Omental fat pad (tissue), 4 donors: Measurements from ENCODE around the gene ASIC3. TPM values are rescaled to one million over a fixed set of nuclear protein-coding genes. Genes with fewer than 3 reads are reported as not detected.

Experiments
- ATAC-seq: fragments of 150-250 bp; one replicate; pipeline ENCODE4 v1.9.1; 2016; ENCODE audit warnings: mild to moderate bottlenecking, moderate library complexity; ENCODE audit not compliant: low FRiP score
- DNase-seq: peaks from one replicate; pipeline ENCODE4 v3.0.0-alpha.2; 2019; ENCODE audit warnings: low spot score
- total RNA-seq, 4 donors: library from RNA; depleted of rRNA; stranded (reverse); fragments of >200 nt; gene quantifications; one replicate each; pipeline ENCODE4 v1.1.0, GENCODE V29; 2016
- TF ChIP-seq, protein P1 (sequence below), 3 donors: fragments of 450-650 bp; IDR thresholded peaks; one replicate each; pipeline ENCODE4 v1.5.1; 2016 to 2017; ENCODE audit warnings: antibody characterized with exemption in 3 of 3, mild to moderate bottlenecking in 3 of 3, moderate library complexity in 2 of 3

ASIC3 gene
- total RNA-seq, 4 donors from 2014 or later, result 1.6 to 3.2 (median 2.3) TPM

DNA sequence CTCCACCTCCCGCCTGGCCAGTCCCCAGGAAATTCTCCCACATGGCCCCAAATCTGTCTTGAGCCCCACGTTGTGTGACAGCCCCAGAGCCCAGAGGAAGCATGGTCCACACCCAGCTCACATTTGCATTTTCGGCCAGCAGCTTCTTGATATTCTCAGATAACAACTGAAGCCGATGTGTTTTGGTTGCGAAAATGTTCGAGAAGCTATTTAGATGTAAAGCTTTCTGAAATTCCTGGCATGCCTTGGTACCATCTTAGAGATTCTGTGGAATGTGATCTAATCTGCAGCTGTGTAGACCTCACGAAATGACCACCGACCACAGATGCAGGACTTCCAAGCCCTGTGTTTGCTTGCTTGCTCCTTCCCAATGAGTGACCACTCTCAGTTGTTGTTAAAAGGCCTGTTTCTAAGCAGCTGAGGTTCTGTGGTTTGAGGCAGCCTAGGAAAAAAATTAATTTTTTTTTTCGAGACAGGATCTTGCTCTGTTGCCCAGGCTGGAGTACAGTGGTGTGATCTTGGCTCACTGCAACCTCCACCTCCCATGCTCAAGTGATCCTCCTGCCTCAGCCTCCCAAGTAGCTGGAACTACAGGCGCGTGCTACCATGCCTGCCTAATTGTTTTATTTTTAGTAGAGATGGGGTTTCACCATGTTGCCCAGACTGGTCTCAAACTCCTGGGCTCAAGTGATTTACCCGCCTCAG is 19.9 kb downstream of the ASIC3 start:
- TF ChIP-seq, protein P1, sequence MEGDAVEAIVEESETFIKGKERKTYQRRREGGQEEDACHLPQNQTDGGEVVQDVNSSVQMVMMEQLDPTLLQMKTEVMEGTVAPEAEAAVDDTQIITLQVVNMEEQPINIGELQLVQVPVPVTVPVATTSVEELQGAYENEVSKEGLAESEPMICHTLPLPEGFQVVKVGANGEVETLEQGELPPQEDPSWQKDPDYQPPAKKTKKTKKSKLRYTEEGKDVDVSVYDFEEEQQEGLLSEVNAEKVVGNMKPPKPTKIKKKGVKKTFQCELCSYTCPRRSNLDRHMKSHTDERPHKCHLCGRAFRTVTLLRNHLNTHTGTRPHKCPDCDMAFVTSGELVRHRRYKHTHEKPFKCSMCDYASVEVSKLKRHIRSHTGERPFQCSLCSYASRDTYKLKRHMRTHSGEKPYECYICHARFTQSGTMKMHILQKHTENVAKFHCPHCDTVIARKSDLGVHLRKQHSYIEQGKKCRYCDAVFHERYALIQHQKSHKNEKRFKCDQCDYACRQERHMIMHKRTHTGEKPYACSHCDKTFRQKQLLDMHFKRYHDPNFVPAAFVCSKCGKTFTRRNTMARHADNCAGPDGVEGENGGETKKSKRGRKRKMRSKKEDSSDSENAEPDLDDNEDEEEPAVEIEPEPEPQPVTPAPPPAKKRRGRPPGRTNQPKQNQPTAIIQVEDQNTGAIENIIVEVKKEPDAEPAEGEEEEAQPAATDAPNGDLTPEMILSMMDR (IDR thresholded peaks at IDR 0.05), result no peak
- no peak for ATAC-seq
- no peak for DNase-seq

DNA sequence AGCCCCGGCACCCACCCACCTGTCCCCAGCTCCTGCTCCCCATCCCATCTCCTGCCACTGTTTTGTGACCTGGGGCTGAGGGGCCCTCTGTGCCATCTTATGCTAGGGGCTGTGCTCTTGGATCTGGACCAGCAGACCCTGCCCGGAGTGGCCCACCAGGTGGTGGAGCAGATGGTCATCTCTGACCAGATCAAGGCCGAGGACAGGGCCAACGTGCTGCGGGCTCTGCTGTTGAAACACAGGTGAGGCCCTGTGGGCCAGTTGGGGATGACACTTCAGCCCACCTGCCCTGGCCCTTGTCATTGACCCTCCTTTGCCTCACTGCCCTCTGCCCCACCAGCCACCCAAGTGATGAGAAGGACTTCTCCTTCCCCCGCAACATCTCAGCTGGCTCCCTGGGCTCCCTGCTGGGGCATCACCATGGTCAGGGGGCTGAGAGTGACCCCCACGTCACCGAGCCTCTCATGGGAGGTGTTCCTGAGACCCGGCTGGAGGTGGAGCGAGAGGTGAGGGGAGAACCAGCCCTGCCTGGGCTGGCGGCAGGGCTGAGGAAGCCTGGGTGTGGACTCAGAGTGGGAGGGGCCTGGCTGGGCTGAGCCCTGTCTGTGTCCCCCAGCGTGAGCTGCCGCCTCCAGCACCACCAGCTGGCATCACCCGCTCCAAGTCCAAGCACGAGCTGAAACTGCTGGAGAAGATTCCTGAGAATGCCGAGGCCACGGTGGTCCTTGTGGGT is 21.7 kb downstream of the ASIC3 start:
- no peak for DNase-seq
- no peak for ATAC-seq
- TF ChIP-seq, protein P1 (IDR thresholded peaks at IDR 0.05), result no peak

DNA sequence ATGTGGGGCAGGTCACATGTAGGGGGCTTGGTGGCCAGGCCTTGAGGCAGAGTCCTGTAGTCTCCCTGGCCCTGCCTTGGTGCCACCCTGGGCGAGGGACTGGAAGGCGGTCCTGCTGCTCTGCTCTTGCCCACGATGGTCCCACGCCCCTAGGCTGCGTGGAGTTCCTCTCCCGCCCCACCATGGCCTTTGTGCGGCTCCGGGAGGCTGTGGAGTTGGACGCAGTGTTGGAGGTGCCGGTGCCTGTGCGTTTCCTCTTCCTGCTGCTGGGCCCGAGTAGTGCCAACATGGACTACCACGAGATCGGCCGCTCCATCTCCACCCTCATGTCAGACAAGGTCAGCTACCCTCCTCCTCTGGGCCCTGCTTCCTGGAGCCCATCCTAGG is 22.2 kb downstream of the ASIC3 start:
- DNase-seq (no peak), ATAC-seq (no peak)
- TF ChIP-seq, protein P1 (IDR thresholded peaks at IDR 0.05), result no peak

DNA sequence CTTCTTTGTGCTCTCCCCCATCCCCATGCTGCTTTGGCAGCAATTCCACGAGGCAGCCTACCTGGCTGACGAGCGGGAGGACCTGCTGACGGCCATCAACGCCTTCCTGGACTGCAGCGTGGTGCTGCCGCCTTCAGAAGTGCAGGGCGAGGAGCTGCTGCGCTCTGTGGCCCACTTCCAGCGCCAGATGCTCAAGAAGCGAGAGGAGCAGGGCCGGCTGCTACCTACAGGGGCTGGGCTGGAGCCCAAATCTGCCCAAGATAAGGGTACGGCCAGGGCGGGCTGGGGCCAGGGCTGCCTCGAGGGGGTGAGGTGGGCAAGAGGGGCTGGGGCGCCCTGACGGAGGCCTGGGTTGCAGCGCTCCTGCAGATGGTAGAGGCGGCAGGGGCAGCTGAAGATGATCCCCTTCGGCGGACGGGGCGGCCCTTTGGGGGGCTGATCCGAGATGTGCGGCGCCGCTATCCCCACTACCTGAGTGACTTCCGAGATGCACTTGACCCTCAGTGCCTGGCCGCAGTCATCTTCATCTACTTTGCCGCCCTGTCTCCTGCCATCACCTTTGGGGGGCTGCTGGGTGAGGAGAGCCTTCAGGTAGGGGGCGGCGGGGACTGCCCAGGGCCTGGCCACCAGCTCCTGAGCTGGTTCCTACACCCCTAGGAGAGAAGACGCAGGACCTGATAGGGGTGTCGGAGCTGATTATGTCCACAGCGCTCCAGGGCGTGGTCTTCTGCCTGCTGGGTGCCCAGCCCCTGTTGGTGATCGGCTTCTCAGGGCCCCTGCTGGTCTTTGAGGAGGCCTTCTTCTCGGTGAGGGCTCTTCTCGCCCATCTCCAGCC is 22.9 kb downstream of the ASIC3 start:
- DNase-seq (no peak), ATAC-seq (no peak)
- TF ChIP-seq, protein P1 (IDR thresholded peaks at IDR 0.05), result no peak

DNA sequence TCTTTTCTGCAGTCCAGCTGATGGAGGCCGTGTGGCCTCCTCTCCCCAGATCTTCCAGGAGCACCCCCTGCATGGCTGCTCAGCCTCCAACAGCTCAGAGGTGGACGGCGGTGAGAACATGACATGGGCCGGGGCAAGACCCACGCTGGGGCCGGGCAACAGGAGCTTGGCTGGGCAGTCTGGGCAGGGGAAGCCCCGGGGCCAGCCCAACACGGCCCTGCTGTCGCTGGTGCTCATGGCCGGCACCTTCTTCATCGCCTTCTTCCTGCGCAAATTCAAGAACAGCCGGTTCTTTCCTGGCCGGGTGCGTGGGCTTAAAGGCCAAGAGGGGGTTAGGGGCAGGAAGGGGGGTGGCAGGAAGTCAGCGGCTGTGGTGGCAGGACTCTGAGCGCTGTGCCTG is 25.7 kb downstream of the ASIC3 start:
- TF ChIP-seq, protein P1 (IDR thresholded peaks at IDR 0.05), result no peak
- no peak for DNase-seq
- no peak for ATAC-seq

DNA sequence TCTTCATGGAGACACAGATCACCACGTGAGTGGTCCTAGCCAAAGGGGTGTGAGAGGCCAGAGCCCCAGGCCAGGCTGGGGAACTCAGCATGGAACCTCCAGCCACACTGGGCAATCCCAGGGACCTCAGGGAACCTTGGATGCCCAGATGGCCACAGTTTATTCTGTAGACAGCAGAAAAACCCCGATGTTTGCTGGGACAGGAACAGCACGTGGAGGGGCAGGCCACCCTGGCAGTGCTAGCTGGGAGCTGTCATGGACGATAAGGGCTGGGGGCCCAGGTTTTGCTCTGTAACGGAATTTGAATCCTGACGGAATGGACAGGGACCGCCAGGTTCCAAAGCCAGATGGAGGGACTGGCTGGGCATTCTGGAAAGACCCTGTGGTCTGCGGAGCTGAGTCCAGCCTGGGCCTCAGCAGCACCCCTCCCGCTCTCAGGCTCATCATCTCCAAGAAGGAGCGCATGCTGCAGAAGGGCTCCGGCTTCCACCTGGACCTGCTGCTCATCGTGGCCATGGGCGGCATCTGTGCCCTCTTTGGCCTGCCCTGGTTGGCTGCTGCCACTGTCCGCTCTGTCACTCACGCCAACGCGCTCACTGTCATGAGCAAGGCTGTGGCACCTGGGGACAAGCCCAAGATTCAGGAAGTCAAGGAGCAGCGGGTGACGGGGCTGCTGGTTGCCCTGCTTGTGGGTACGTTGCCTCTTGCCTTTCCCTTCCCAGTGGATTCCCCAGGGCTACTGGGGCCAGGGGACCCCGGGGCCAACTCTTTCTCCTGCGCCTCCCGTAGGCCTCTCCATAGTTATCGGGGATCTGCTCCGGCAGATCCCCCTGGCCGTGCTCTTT is 26.7 kb downstream of the ASIC3 start:
- no peak for ATAC-seq
- DNase-seq, result no peak
- TF ChIP-seq, protein P1 (IDR thresholded peaks at IDR 0.05), result no peak
